ENCODE data around the gene MIER3.

GRCh38 chr5:56989676-56990075, 37.8 kb upstream of the MIER3 start:
- TF ChIP-seq CTCF (IDR thresholded peaks at IDR 0.05; ENCODE audit: poor library complexity, severe bottlenecking) (no peak), RAD21 (conservative IDR thresholded peaks at IDR 0.05) (no peak), SMC3 (conservative IDR thresholded peaks at IDR 0.05; ENCODE audit: poor library complexity) (no peak), POLR2AphosphoS5 (IDR thresholded peaks at IDR 0.05) (no peak), EZH2 (IDR thresholded peaks at IDR 0.05; ENCODE audit: borderline replicate concordance, insufficient read depth, low read length, poor library complexity, severe bottlenecking) (no peak), REST (IDR thresholded peaks at IDR 0.05; ENCODE audit: borderline replicate concordance) (no peak)
